PC-3 (cell line): ENCODE data around the gene PTPRD.

Experiments used
- EZH2 ChIP-seq: fragments of 300-600 bp; sonication (generic); IDR thresholded peaks from one replicate; pipeline ENCODE4 v1.6.1; 2017; ENCODE audit warnings: antibody characterized with exemption, mild to moderate bottlenecking, low read length; ENCODE audit not compliant: unreplicated experiment
- TF ChIP-seq, protein P1 (sequence below): fragments of 300-600 bp; sonication (generic); conservative IDR thresholded peaks from 2 replicates; pipeline ENCODE4 v1.5.1; 2017; ENCODE audit warnings: antibody characterized with exemption, low read depth, mild to moderate bottlenecking, low read length

DNA sequence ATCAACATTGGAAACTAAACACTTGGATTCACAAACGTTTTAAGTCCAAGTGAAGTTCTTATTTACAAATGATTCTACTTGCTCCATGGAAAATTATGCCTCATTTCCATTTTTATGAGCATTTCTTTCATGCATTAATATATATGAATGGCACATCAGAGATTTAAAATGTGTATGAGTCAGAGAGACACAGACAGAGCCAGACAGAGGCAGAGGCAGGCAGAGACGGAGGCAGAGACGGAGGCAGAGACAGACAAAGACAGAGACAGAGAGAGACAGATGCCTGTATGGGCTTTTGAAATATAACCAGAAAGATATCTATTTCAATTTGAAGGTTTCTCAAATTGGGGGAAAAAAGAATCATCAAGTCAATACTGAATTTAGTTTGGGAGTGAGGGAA is 649.0 kb downstream of the PTPRD start:
- TF ChIP-seq, protein P1, sequence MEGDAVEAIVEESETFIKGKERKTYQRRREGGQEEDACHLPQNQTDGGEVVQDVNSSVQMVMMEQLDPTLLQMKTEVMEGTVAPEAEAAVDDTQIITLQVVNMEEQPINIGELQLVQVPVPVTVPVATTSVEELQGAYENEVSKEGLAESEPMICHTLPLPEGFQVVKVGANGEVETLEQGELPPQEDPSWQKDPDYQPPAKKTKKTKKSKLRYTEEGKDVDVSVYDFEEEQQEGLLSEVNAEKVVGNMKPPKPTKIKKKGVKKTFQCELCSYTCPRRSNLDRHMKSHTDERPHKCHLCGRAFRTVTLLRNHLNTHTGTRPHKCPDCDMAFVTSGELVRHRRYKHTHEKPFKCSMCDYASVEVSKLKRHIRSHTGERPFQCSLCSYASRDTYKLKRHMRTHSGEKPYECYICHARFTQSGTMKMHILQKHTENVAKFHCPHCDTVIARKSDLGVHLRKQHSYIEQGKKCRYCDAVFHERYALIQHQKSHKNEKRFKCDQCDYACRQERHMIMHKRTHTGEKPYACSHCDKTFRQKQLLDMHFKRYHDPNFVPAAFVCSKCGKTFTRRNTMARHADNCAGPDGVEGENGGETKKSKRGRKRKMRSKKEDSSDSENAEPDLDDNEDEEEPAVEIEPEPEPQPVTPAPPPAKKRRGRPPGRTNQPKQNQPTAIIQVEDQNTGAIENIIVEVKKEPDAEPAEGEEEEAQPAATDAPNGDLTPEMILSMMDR: no peak
- no peak for TF ChIP-seq EZH2
